CD4-positive, alpha-beta memory T cell (primary cell): ENCODE data around the gene CREG1. TPM values are rescaled to one million over a fixed set of nuclear protein-coding genes. Genes with fewer than 3 reads are reported as not detected.

Experiments
- CTCF ChIA-PET: fragments of 350-600 bp; sonication (Branson Sonifier 250); formaldehyde crosslinking; loops from one replicate; lab custom pipeline; 2021; ENCODE audit warnings: inconsistent platforms; ENCODE audit not compliant: partially characterized antibody; lab: Charles Lee
- POLR2A ChIA-PET: fragments of 350-600 bp; sonication (Branson Sonifier 250); formaldehyde crosslinking; loops from one replicate; lab custom pipeline; 2021; ENCODE audit not compliant: partially characterized antibody; lab: Charles Lee
- DNase-seq, 5 donors: peaks; one replicate each; pipeline versions ENCODE4 v3.0.0 to v3.0.0-alpha.2; 2020 to 2022; ENCODE audit warnings: mixed read lengths in 1 of 5
- H3K27ac ChIP-seq: one replicate; pipeline ENCODE4 v1.7.0; 2013; ENCODE audit warnings: low read depth, low read length
- H3K27me3 ChIP-seq: 2 replicates; pipeline ENCODE4 v1.7.0; 2013; ENCODE audit warnings: mild to moderate bottlenecking, low read length, moderate library complexity; ENCODE audit not compliant: insufficient read depth
- H3K36me3 ChIP-seq: 2 replicates; pipeline ENCODE4 v1.7.0; 2013; ENCODE audit warnings: mild to moderate bottlenecking, low read length, moderate library complexity; ENCODE audit not compliant: insufficient read depth
- H3K4me1 ChIP-seq: 2 replicates; pipeline ENCODE4 v1.7.0; 2013; ENCODE audit warnings: mild to moderate bottlenecking, low read length, moderate library complexity; ENCODE audit not compliant: insufficient read depth
- H3K4me3 ChIP-seq, 2 donors: one replicate each; pipeline ENCODE4 v1.7.0; 2013; ENCODE audit warnings: low read length in 2 of 2, mild to moderate bottlenecking in 1 of 2
- H3K9me3 ChIP-seq, 2 donors: one replicate each; pipeline ENCODE4 v1.7.0; 2013; ENCODE audit warnings: low read length in 2 of 2, control low read depth in 1 of 2; ENCODE audit not compliant: control insufficient read depth in 1 of 2
- H3K27ac Mint-ChIP-seq, 7 donors: one replicate each; pipeline ENCODE4 v1.8.0; 2020 to 2021; ENCODE audit warnings: mixed read lengths in 7 of 7, mild to moderate bottlenecking in 6 of 7, inconsistent platforms in 3 of 7, moderate library complexity in 3 of 7
- H3K27me3 Mint-ChIP-seq, 2 donors: one replicate each; pipeline ENCODE4 v1.8.0; 2020 to 2021; ENCODE audit warnings: mixed read lengths in 2 of 2
- H3K36me3 Mint-ChIP-seq, 2 donors: one replicate each; pipeline ENCODE4 v1.8.0; 2020 to 2021; ENCODE audit warnings: mixed read lengths in 2 of 2, inconsistent platforms in 1 of 2, mild to moderate bottlenecking in 1 of 2
- H3K4me1 Mint-ChIP-seq, 4 donors: one replicate each; pipeline ENCODE4 v1.8.0; 2020 to 2021; ENCODE audit warnings: mixed read lengths in 4 of 4, mild to moderate bottlenecking in 1 of 4
- H3K4me3 Mint-ChIP-seq, 8 donors: one replicate each; pipeline ENCODE4 v1.8.0; 2020 to 2021; ENCODE audit warnings: mixed read lengths in 8 of 8, mild to moderate bottlenecking in 7 of 8, moderate library complexity in 6 of 8, inconsistent platforms in 3 of 8
- H3K9me3 Mint-ChIP-seq, 8 donors: one replicate each; pipeline ENCODE4 v1.8.0; 2020 to 2021; ENCODE audit warnings: mixed read lengths in 8 of 8, mild to moderate bottlenecking in 5 of 8, inconsistent platforms in 3 of 8, moderate library complexity in 1 of 8
- intact Hi-C: fragments of 100-400 bp; cut with micrococcal nuclease; formaldehyde crosslinking; loops from one replicate; pipeline ENCODE4 v1.15.1; 2023
- polyA plus RNA-seq, 2 donors: library from polyadenylated mRNA; unstranded; fragments of 300-500 nt; fragmentation: Illumina TruSeq; gene quantifications; one replicate each; pipeline ENCODE4 v1.2.3, GENCODE V29; 2021
- total RNA-seq, 2 experiments: library from RNA; stranded (reverse); gene quantifications; one replicate each; pipeline ENCODE4 v1.2.3, GENCODE V29; 2021

Gene CREG1
- total and polyA plus RNA-seq, 4 experiments from 2014 or later: 19.4 to 27.7 (median 21.3) TPM

GRCh38 chr1:167545349-167545748 lies 8.2 kb downstream of the CREG1 start:
- Histone ChIP-seq H3K9me3 (no peaks in the 10 kb centered on the region), H3K4me3 (no peak overlapping the region), H3K27me3 (no peaks in the 10 kb centered on the region), H3K27ac (no peak overlapping the region), H3K4me1 (peaks cover 6% of the 10 kb centered on the region), H3K36me3 (no peaks in the 10 kb centered on the region)
- Mint-ChIP-seq H3K9me3 (no peaks in the 10 kb centered on the region), H3K27me3 (no peaks in the 10 kb centered on the region), H3K36me3 (peaks cover 18 to 52% of the 10 kb centered on the region in 2 donors), H3K4me1 (peaks cover 8 to 21% (median 11%) of the 10 kb centered on the region in 4 donors), H3K27ac (no peak overlapping the region), H3K4me3 (no peak overlapping the region)
- CTCF ChIA-PET: interaction anchor here (1.1 to 1.3 kb wide), 2 partner anchors 8 to 10 kb away, joined by 4 to 5 read pairs; partner anchors contain the start of gene CREG1
- intact Hi-C loops: no loop called here
- POLR2A ChIA-PET: interaction anchor here (0.6 kb wide), 1 partner anchor 311 kb away, joined by 3 read pairs; no protein-coding TSS in a partner anchor
- no peak for DNase-seq

- H3K4me1 Mint-ChIP-seq: peaks cover 7 to 21% (median 10%) of the 10 kb centered on the region in 4 donors
- H3K4me3 Mint-ChIP-seq: no peak overlapping the region
- CTCF ChIA-PET: interaction anchor here (0.7 to 5.9 kb wide), 4 partner anchors 9 to 278 kb away, joined by 3 to 82 read pairs (median 4); partner anchors contain the start of gene CREG1
- Histone ChIP-seq H3K4me3 (no peak overlapping the region), H3K36me3 (no peaks in the 10 kb centered on the region), H3K9me3 (no peaks in the 10 kb centered on the region), H3K27ac (no peak overlapping the region), H3K27me3 (no peaks in the 10 kb centered on the region), H3K4me1 (peaks cover 6% of the 10 kb centered on the region)
- intact Hi-C loops: no loop called here
- peak overlapping the region in 4 of 7 donors; percentile 2 to 44 (median 33) for H3K27ac Mint-ChIP-seq
- peaks cover 18 to 53% of the 10 kb centered on the region in 2 donors for H3K36me3 Mint-ChIP-seq
- POLR2A ChIA-PET: interaction anchor here (1.0 kb wide), 1 partner anchor 9 kb away, joined by 3 read pairs; the partner anchor contains the start of gene CREG1
- no peak for DNase-seq
- H3K27me3 Mint-ChIP-seq: no peaks in the 10 kb centered on the region
- H3K9me3 Mint-ChIP-seq: no peaks in the 10 kb centered on the region
Measured at GRCh38 chr1:167544447-167545093, 9.0 kb downstream of the CREG1 start.

- DNase-seq: no peak
- no peaks in the 10 kb centered on the region for H3K9me3 Mint-ChIP-seq
- H3K27ac Mint-ChIP-seq: no peak overlapping the region
- Histone ChIP-seq H3K4me3 (no peak overlapping the region), H3K27ac (no peak overlapping the region), H3K36me3 (no peaks in the 10 kb centered on the region), H3K4me1 (peaks cover 6% of the 10 kb centered on the region), H3K27me3 (no peaks in the 10 kb centered on the region), H3K9me3 (no peaks in the 10 kb centered on the region)
- H3K36me3 Mint-ChIP-seq: peaks cover 18 to 53% of the 10 kb centered on the region in 2 donors
- POLR2A ChIA-PET: interaction anchor here (1.0 kb wide), 1 partner anchor 27 kb away, joined by 3 read pairs; no protein-coding TSS in a partner anchor
- CTCF ChIA-PET: interaction anchor here (0.7 to 5.9 kb wide), 6 partner anchors 10 to 633 kb away, joined by 3 to 82 read pairs (median 4); partner anchors contain the start of gene CREG1
- no peak overlapping the region for H3K4me3 Mint-ChIP-seq
- no peaks in the 10 kb centered on the region for H3K27me3 Mint-ChIP-seq
- H3K4me1 Mint-ChIP-seq: peaks cover 9 to 19% (median 16%) of the 10 kb centered on the region in 4 donors
- intact Hi-C loops: no loop called here
Measured at GRCh38 chr1:167543199-167543990, 10.2 kb downstream of the CREG1 start.

- H3K27ac ChIP-seq: no peak overlapping the region
Measured at GRCh38 chr1:167542109-167543032, 11.2 kb downstream of the CREG1 start.

GRCh38 chr1:167541610-167542009 lies 12.0 kb downstream of the CREG1 start:
- H3K4me1 ChIP-seq: peaks cover 6% of the 10 kb centered on the region
- H3K27me3 Mint-ChIP-seq: no peaks in the 10 kb centered on the region
- ChIA-PET CTCF (interaction anchor here (0.6 to 5.9 kb wide), 14 partner anchors 10 to 376 kb away, joined by 3 to 82 read pairs (median 10); partner anchors contain the start of genes CD247, CREG1 and POU2F1), POLR2A (interaction anchor here (1.0 kb wide), 1 partner anchor 321 kb away, joined by 3 read pairs; the partner anchor contains the start of gene POU2F1)
- intact Hi-C loops: no loop called here
- H3K27ac ChIP-seq: no peak overlapping the region
- no peaks in the 10 kb centered on the region for H3K9me3 Mint-ChIP-seq
- peak overlapping the region in 1 of 7 donors; percentile 1 for H3K27ac Mint-ChIP-seq
- DNase-seq: no peak
- H3K4me3 Mint-ChIP-seq: no peak overlapping the region
- no peaks in the 10 kb centered on the region for H3K9me3 ChIP-seq
- H3K27me3 ChIP-seq: no peaks in the 10 kb centered on the region
- no peak overlapping the region for H3K4me3 ChIP-seq
- H3K36me3 ChIP-seq: no peaks in the 10 kb centered on the region
- peaks cover 10 to 38% of the 10 kb centered on the region in 2 donors for H3K36me3 Mint-ChIP-seq
- H3K4me1 Mint-ChIP-seq: peaks cover 9 to 19% (median 14%) of the 10 kb centered on the region in 4 donors

More at GRCh38 chr1:167542109-167543032, 11.2 kb downstream of the CREG1 start:
- intact Hi-C loops: no loop called here
- Mint-ChIP-seq H3K9me3 (no peaks in the 10 kb centered on the region), H3K4me3 (peak overlapping the region in 1 of 8 donors; percentile 33), H3K27ac (peak overlapping the region in 5 of 7 donors; percentile 1 to 64 (median 32)), H3K4me1 (peaks cover 9 to 19% (median 16%) of the 10 kb centered on the region in 4 donors), H3K36me3 (peaks cover 17 to 46% of the 10 kb centered on the region in 2 donors), H3K27me3 (no peaks in the 10 kb centered on the region)
- POLR2A ChIA-PET: interaction anchor here (1.0 kb wide), 2 partner anchors 26 to 322 kb away, joined by 3 read pairs; partner anchors contain the start of gene POU2F1
- Histone ChIP-seq H3K27me3 (no peaks in the 10 kb centered on the region), H3K36me3 (no peaks in the 10 kb centered on the region), H3K4me3 (no peak overlapping the region), H3K9me3 (no peaks in the 10 kb centered on the region), H3K4me1 (peaks cover 6% of the 10 kb centered on the region)
- CTCF ChIA-PET: interaction anchor here (0.7 to 5.9 kb wide), 9 partner anchors 9 to 632 kb away, joined by 3 to 82 read pairs (median 25); partner anchors contain the start of genes CD247, CREG1 and POU2F1
- DNase-seq: no peak

GRCh38 chr1:167541003-167541402 lies 12.6 kb downstream of the CREG1 start:
- Histone ChIP-seq H3K9me3 (no peaks in the 10 kb centered on the region), H3K4me3 (no peak overlapping the region), H3K36me3 (no peaks in the 10 kb centered on the region), H3K4me1 (peaks cover 6% of the 10 kb centered on the region), H3K27me3 (no peaks in the 10 kb centered on the region), H3K27ac (no peak overlapping the region)
- Mint-ChIP-seq H3K27me3 (no peaks in the 10 kb centered on the region), H3K9me3 (no peaks in the 10 kb centered on the region), H3K27ac (no peak overlapping the region), H3K4me3 (no peak overlapping the region), H3K4me1 (peaks cover 9 to 19% (median 14%) of the 10 kb centered on the region in 4 donors), H3K36me3 (peaks cover 6 to 35% of the 10 kb centered on the region in 2 donors)
- ChIA-PET CTCF (interaction anchor here (0.6 to 5.9 kb wide), 28 partner anchors 10 to 377 kb away, joined by 3 to 82 read pairs (median 6); partner anchors contain the start of genes CD247, CREG1 and POU2F1), POLR2A (interaction anchor here (1.0 to 1.5 kb wide), 2 partner anchors 12 to 321 kb away, joined by 3 read pairs; partner anchors contain the start of genes CREG1 and POU2F1)
- DNase-seq: no peak
- intact Hi-C loops: no loop called here
